ENCODE measurements around the gene RFTN1.
A peak's percentile ranks its signal among the peaks of the same experiment; 100 is the strongest.

Gene RFTN1

GRCh38 chr3:16404349-16404895 is 109.1 kb downstream of the RFTN1 start:
- POLR2A ChIA-PET: no interaction called here
- CTCF ChIA-PET: interaction anchor here (1.3 to 1.8 kb wide), 2 partner anchors 113 to 114 kb away, joined by 3 to 4 read pairs; no protein-coding TSS in a partner anchor
- no peak for TF ChIP-seq CTCF (IDR thresholded peaks at IDR 0.05; ENCODE audit: insufficient read depth, low read length, missing control alignments)
- no peak overlapping the region for H3K4me3 ChIP-seq (ENCODE audit: low read depth, low read length)
- DNase-seq (ENCODE audit: low read depth, low spot score): no peak

GRCh38 chr3:16402451-16402850 is 111.0 kb downstream of the RFTN1 start:
- H3K4me3 ChIP-seq (ENCODE audit: low read depth, low read length): no peak overlapping the region
- POLR2A ChIA-PET: no interaction called here
- no peak for TF ChIP-seq CTCF (IDR thresholded peaks at IDR 0.05; ENCODE audit: insufficient read depth, low read length, missing control alignments)
- DNase-seq (ENCODE audit: low read depth, low spot score): no peak
- CTCF ChIA-PET: interaction anchor here (1.4 kb wide), 1 partner anchor 114 kb away, joined by 4 read pairs; no protein-coding TSS in a partner anchor

GRCh38 chr3:16401273-16401672 is 112.2 kb downstream of the RFTN1 start:
- CTCF ChIA-PET: no interaction called here
- DNase-seq (ENCODE audit: low read depth, low spot score): no peak
- no peak for TF ChIP-seq CTCF (IDR thresholded peaks at IDR 0.05; ENCODE audit: insufficient read depth, low read length, missing control alignments)
- POLR2A ChIA-PET: no interaction called here
- H3K4me3 ChIP-seq (ENCODE audit: low read depth, low read length): no peak overlapping the region

GRCh38 chr3:16400106-16400931 is 113.2 kb downstream of the RFTN1 start:
- H3K4me3 ChIP-seq (ENCODE audit: low read depth, low read length): no peak overlapping the region
- CTCF ChIA-PET: interaction anchor here (0.7 to 3.1 kb wide), 6 partner anchors 9 to 133 kb away, joined by 3 to 12 read pairs (median 6); no protein-coding TSS in a partner anchor
- no peak for DNase-seq (ENCODE audit: low read depth, low spot score)
- no peak for TF ChIP-seq CTCF (IDR thresholded peaks at IDR 0.05; ENCODE audit: insufficient read depth, low read length, missing control alignments)
- POLR2A ChIA-PET: no interaction called here

- peak; percentile 47 for TF ChIP-seq CTCF (IDR thresholded peaks at IDR 0.05; ENCODE audit: insufficient read depth, low read length, missing control alignments)
- no peak for DNase-seq (ENCODE audit: low read depth, low spot score)
- ChIA-PET POLR2A (no interaction called here), CTCF (interaction anchor here (0.7 to 3.1 kb wide), 9 partner anchors 8 to 134 kb away, joined by 3 to 12 read pairs (median 5); no protein-coding TSS in a partner anchor)
- no peak overlapping the region for H3K4me3 ChIP-seq (ENCODE audit: low read depth, low read length)
Measured at GRCh38 chr3:16399473-16399872, 114.0 kb downstream of the RFTN1 start.

- ChIA-PET CTCF (interaction anchor here (1.2 to 3.1 kb wide), 5 partner anchors 7 to 120 kb away, joined by 4 to 12 read pairs (median 7); no protein-coding TSS in a partner anchor), POLR2A (no interaction called here)
- no peak for TF ChIP-seq CTCF (IDR thresholded peaks at IDR 0.05; ENCODE audit: insufficient read depth, low read length, missing control alignments)
- DNase-seq (ENCODE audit: low read depth, low spot score): no peak
- no peak overlapping the region for H3K4me3 ChIP-seq (ENCODE audit: low read depth, low read length)
Measured at GRCh38 chr3:16398648-16399047, 114.9 kb downstream of the RFTN1 start.

Data from AG04449 (cell line).